Stimulated activated CD4-positive, alpha-beta T cell treated with anti-CD3 and anti-CD28 coated beads, Interleukin-1b, Interleukin-23, amount 100 ng/mL, for 4 hours (primary cell): Measurements from ENCODE around the gene GID8.

ENCODE experiments used
- DNase-seq, 2 donors: peaks; one replicate each; pipeline ENCODE4 v3.0.0-alpha.2; 2020; ENCODE audit warnings: low read depth in 2 of 2

The GID8 gene

GRCh38 chr20:62986257-62986800, 48.4 kb downstream of the GID8 start:
- DNase-seq, result no peak

DNA sequence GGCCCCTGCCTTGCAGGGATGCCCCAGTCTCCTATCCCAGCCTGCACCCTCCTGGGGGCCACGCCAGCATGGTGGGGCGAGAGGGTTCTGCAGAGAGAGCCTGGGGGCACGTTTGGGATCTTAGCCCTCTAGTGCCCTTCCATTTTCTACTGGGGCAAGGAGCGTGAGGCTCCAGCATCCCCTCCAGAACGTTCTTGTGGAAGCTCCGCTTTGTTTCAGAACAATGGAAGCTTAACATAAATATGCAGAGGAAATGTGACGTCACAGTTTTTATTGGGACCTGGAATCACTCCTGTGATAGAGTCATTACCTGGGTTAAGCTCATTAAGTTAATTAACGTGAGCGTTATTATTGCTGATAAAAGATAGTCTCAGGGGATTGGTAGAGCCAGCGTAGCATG, 49.2 kb downstream of the GID8 start:
- no peak for DNase-seq

DNA sequence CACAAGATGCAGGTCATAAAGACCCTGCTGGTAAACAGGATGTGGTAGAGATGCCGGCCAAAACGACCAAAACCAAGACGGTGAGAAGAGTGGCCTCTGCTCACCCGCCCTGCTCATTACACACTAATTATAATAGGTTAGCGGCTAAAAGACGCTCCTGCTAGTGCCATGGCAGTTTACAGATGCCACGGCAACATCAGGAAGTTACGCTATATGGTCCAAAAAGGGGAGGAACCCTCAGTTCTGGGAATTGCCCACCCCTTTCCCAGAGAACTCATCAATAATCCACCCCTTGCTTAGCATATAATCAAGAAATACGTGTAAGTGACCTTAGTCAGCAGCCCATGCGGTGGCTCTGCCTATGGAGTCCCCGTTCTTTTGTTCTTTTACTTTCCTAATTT, 51.3 kb downstream of the GID8 start:
- DNase-seq, result no peak

DNA sequence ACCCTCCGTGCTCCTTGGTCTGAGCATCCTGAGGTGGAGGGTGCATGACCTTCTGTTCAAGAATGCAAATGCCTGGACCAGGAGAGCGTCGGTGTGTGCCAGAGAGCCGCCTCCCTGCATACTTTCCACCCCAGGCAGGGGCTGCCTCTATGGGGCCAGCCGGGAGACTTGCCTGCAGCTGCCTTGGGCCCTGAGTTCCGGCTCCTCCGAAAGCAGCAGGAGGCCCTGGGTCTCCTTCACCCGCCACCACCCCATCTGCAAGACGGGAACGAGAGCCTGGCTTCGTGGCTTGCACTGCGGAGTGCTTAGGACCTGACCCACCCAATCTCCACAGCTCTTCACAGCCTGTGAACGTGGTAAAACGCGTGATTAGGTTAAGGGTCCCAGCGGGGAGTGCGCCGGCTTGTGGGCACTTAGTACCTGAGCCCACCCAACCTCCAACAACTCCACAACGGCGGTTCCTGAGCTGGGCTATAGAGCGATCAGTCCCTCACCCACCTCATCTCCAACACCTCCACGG, 52.4 kb downstream of the GID8 start:
- no peak for DNase-seq

- no peak for DNase-seq
These were observed 53.4 kb downstream of the GID8 start for GRCh38 chr20:62991196-62991807.

GRCh38 chr20:62991863-62992262, 53.9 kb downstream of the GID8 start:
- DNase-seq, result no peak

GRCh38 chr20:62993856-62994494, 56.0 kb downstream of the GID8 start:
- DNase-seq, result no peak

GRCh38 chr20:62994869-62995281, 56.9 kb downstream of the GID8 start:
- DNase-seq, result no peak

- no peak for DNase-seq
These were observed 57.5 kb downstream of the GID8 start for GRCh38 chr20:62995481-62995880.

DNA sequence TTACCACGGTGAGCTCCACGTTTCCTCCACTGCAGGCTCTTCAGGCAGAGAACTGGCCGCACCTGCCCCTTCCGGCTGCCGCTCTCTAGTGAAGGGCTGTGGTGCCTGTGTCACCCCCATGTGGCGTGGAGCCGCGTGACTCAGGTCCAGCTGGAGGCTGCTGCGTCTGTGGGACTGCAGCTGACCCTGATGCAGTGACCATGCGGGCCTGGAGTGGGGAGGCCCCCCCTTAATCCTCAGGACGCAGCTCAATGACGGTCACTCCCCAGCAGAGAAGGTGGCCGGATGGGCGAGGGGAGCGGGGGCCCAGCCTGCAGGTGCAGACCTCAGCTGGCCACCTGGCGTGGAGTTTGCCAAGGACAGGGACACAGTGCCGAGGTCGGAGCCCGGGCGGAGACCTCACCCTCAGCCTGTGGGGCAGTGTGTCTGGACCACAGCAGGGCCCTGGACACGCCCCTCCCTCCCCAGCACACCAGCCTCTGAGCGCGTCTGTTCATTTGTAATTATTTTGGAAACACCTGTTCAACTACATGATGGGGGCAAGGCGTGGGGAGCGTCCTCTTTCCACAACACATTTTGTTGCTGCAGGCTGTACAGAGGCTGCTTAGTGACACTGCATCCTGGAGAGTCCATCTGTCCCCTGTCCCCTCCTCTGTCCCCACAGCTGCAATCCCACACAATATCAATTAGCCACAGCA, 58.1 kb downstream of the GID8 start:
- DNase-seq, result no peak

- DNase-seq, result no peak
These were observed 58.6 kb downstream of the GID8 start for GRCh38 chr20:62996596-62996982.

DNA sequence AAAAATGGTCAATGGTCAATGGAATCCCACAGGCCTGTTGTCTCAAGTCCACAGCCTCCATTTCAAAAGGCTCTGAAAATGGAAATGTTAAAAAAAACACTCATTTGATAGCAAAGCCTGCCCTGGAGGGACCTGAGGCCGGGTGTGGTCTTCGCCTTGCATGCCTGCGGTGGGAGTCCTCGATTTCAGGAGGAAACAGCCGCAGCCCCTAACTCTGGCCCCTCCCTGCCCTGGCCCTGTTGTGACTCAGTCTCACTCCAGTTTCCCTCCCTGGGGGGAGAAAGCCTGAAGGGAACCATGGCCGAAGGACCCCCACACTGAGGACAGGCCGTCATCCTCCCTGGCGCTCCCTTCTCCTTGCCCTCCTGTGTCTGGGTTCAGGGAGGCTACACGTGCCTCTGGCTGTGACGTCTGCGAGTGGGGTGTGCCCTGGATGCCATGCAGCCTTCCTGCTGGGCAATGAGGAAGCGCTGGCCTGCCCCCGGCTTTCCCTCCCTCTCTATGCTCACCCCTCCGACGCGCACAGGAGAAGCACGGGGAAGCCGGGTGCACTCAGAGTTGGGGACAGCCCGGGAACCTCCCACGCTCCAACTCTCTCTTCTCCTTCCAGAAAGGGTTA, 59.6 kb downstream of the GID8 start:
- no peak for DNase-seq
